SU-DHL-6 (cell line): Measurements from ENCODE around the gene PPP1R12B.

ENCODE experiments used
- CTCF ChIP-seq: fragments of 200-600 bp; sonication (generic); IDR thresholded peaks from one replicate; pipeline ENCODE4 v1.5.1; 2017; ENCODE audit warnings: antibody characterized with exemption, mild to moderate bottlenecking, low read length, moderate library complexity; ENCODE audit not compliant: insufficient read depth, poor library complexity, severe bottlenecking
- EZH2phosphoT487 ChIP-seq: fragments of 200-600 bp; sonication (generic), shearing (Covaris generic); conservative IDR thresholded peaks from 2 replicates; pipeline ENCODE4 v1.6.1; 2018; ENCODE audit warnings: mild to moderate bottlenecking, antibody characterized with exemption, low read length, moderate library complexity, mixed read lengths

- TF ChIP-seq CTCF (no peak), EZH2phosphoT487 (no peak)
Observed at GRCh38 chr1:202411422-202411821, 62.9 kb downstream of the PPP1R12B start.
